Tibial nerve (tissue), 3 donors: ENCODE measurements around the gene DNASE1.

Experiments
- POLR2A ChIP-seq, 2 donors: fragments of 450-650 bp; IDR thresholded peaks; one replicate each; pipeline ENCODE4 v1.6.1; 2017; ENCODE audit warnings: antibody characterized with exemption in 2 of 2, mild to moderate bottlenecking in 2 of 2, moderate library complexity in 2 of 2
- TF ChIP-seq, protein P1 (sequence below), 5 experiments: fragments of 200-600 bp in 3 of 5; fragments of 450-650 bp in 2 of 5; sonication (generic) in 3 of 5; IDR thresholded peaks; one replicate each; pipeline ENCODE4 v1.5.1; 2016 to 2019; ENCODE audit warnings: antibody characterized with exemption in 5 of 5, mild to moderate bottlenecking in 3 of 5, moderate library complexity in 2 of 5

DNA sequence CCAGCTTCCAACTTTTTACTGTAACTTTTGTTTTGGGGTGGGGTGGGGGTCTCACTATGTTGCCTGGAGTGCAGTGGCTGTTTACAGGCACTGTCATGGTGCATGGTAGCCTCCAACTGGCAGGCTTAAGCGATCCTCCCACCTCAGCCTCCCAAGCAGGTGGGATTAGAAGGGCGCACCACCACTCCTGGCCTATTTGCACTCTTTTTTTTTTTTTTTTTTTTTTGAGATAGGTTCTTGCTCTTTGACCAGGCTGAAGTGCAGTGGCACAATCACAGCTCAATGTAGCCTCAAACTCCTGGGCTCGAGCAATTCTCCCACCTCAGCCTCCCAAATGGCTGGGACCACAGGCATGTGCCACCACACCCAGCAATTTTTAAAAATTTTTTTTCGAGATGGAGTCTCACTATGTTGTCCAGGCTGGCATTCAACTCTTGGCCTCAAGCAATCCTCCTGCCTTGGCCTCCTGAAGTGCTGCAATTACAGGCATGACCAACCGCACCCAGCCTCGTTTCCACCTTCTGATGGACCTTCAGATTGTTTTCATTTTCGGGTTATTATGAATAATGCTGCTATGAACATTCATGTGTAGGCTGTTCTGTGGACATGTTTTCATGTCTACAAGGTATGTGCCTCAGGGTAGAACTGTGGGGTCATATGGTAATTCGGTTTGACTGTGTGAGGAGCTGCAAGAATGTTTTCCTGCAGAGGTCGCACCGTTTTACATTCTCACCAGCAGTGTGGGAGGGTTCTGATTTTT, 51.9 kb downstream of the DNASE1 start:
- TF ChIP-seq, protein P1, sequence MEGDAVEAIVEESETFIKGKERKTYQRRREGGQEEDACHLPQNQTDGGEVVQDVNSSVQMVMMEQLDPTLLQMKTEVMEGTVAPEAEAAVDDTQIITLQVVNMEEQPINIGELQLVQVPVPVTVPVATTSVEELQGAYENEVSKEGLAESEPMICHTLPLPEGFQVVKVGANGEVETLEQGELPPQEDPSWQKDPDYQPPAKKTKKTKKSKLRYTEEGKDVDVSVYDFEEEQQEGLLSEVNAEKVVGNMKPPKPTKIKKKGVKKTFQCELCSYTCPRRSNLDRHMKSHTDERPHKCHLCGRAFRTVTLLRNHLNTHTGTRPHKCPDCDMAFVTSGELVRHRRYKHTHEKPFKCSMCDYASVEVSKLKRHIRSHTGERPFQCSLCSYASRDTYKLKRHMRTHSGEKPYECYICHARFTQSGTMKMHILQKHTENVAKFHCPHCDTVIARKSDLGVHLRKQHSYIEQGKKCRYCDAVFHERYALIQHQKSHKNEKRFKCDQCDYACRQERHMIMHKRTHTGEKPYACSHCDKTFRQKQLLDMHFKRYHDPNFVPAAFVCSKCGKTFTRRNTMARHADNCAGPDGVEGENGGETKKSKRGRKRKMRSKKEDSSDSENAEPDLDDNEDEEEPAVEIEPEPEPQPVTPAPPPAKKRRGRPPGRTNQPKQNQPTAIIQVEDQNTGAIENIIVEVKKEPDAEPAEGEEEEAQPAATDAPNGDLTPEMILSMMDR (IDR thresholded peaks at IDR 0.05) = no peak
- TF ChIP-seq POLR2A (IDR thresholded peaks at IDR 0.05) = no peak
